RKO (cell line): ENCODE data around the gene SLC1A1.

Experiments used
- DNase-seq: peaks from one replicate; pipeline ENCODE4 v3.0.0-alpha.2; 2016; ENCODE audit warnings: low spot score

Gene SLC1A1

GRCh38 chr9:4618700-4619099 lies 128.4 kb downstream of the SLC1A1 start:
- DNase-seq: no peak

DNA sequence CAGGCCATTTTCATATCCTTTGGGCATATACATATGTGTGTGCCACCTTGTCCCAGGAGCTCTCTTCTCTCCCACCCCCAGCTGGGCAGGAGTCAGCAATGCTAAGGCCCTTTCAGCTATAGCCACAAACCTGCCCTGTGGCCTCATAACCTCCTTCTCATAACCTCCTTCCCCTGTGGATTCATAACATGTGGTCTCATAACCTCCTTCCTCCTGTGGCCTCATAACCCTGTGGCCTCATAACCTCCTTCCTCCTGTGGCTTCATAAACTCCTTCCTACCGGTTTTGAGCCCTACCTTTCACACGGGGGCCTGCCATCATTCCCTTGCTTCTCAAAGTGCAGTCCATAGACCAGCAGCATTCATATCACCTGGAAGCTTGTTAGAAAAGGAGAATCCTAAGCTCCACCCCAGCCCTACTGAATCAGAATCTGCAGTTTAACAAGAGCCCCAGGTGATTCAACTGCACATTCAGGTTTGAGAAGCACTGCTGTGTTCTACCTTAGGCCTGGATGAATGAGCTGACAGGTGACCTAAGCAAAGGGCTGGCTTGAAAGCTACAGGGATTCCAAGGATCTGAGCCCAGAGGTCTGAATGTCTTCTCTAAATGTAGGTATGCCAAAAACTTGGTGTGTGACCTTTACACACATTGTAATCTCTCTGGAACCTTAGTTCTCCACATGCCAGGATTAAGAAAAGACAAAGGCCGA lies 129.9 kb downstream of the SLC1A1 start:
- no peak for DNase-seq

- DNase-seq: no peak
These were observed 130.8 kb downstream of the SLC1A1 start for GRCh38 chr9:4620881-4621555.

- DNase-seq: no peak
These were observed 131.7 kb downstream of the SLC1A1 start for GRCh38 chr9:4622016-4622415.

- DNase-seq: no peak
These were observed 140.6 kb downstream of the SLC1A1 start for GRCh38 chr9:4630836-4631235.
